NB4 (cell line): ENCODE results near the gene ENTPD1.

Experiments
- DNase-seq: peaks from one replicate; pipeline ENCODE4 v3.0.0; 2010; ENCODE audit warnings: low read depth
- H3K4me3 ChIP-seq: one replicate; pipeline ENCODE4 v1.5.1; 2011; ENCODE audit warnings: mild to moderate bottlenecking, low read depth, low read length, moderate library complexity
- MAX ChIP-seq: IDR thresholded peaks from 2 replicates; pipeline ENCODE4 v1.6.1; 2011; ENCODE audit warnings: low read depth, low read length
- MYC ChIP-seq: IDR thresholded peaks from 2 replicates; pipeline ENCODE4 v1.6.1; 2011; ENCODE audit warnings: low read depth, low read length
- POLR2A ChIP-seq: IDR thresholded peaks from 2 replicates; pipeline ENCODE4 v1.6.1; 2011; ENCODE audit warnings: mild to moderate bottlenecking; ENCODE audit not compliant: insufficient read length; ENCODE audit errors: extremely low read depth
- TF ChIP-seq, protein P1 (sequence below): IDR thresholded peaks from one replicate; pipeline ENCODE4 v1.5.1; 2012; ENCODE audit warnings: low read depth, low read length

The ENTPD1 gene

GRCh38 chr10:95815701-95816240 is 59.8 kb downstream of the ENTPD1 start:
- DNase-seq, result no peak
- TF ChIP-seq MAX (no peak), MYC (no peak), POLR2A (no peak)
- TF ChIP-seq, protein P1, sequence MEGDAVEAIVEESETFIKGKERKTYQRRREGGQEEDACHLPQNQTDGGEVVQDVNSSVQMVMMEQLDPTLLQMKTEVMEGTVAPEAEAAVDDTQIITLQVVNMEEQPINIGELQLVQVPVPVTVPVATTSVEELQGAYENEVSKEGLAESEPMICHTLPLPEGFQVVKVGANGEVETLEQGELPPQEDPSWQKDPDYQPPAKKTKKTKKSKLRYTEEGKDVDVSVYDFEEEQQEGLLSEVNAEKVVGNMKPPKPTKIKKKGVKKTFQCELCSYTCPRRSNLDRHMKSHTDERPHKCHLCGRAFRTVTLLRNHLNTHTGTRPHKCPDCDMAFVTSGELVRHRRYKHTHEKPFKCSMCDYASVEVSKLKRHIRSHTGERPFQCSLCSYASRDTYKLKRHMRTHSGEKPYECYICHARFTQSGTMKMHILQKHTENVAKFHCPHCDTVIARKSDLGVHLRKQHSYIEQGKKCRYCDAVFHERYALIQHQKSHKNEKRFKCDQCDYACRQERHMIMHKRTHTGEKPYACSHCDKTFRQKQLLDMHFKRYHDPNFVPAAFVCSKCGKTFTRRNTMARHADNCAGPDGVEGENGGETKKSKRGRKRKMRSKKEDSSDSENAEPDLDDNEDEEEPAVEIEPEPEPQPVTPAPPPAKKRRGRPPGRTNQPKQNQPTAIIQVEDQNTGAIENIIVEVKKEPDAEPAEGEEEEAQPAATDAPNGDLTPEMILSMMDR, result no peak
- no peak overlapping the region for H3K4me3 ChIP-seq

GRCh38 chr10:95818010-95818409 is 62.0 kb downstream of the ENTPD1 start:
- no peak for DNase-seq
- no peak overlapping the region for H3K4me3 ChIP-seq
- TF ChIP-seq MYC (no peak), MAX (no peak)

DNA sequence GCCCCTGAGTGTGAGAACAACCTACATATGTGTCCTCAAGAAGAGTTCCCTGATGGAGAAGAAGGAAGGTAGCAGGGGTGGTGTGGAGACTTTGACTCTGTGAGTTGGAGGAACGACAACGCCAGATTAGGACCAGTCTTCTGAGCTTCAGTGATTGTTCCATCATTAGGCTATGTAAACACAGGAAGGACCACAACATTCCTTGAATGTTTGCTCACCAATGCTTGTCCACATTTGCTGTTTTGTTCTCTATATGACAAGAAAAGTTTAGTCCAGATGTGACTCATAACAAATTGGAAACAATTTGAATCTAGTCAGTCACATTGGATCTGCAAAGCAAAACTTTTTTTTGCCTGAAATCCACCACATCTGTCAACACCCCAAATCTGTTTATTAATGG is 62.7 kb downstream of the ENTPD1 start:
- no peak for TF ChIP-seq POLR2A
- TF ChIP-seq, protein P1, result no peak
- no peak for TF ChIP-seq MAX
- TF ChIP-seq MYC, result no peak
- no peak for DNase-seq
- no peak overlapping the region for H3K4me3 ChIP-seq

DNA sequence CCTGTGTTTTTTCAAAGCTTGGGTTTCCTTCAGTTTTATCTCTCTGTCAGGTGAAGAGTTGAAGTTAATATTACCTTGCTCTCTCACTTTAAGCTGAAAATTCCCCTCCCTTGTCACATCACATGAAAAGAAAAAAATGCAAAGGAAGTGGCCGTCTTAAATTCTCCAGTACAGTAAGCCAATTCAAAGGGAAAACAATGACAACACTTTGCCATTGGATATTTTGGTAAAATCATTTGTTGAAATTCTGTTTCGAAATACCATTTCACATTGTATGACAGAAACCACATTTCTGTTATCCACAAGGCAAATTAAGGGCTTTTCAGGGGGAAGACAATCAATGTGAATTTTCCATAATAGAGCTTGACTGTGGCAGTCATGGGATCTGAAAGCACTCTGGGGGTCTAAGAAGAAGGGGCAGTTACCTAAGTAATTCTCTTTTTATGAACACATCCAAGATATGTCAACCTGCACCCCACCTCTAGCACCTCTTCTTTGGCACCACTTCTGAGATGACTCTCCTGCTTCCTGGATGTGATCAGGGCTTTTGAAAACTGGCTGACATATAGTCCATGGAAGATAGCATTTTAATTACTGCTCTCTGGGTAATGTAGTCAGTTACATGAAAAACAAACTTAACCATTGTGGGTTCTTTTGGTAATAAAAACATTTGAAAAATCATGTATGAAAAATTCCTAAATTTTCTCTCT is 63.8 kb downstream of the ENTPD1 start:
- no peak overlapping the region for H3K4me3 ChIP-seq
- DNase-seq, result peak; percentile 10
- TF ChIP-seq MYC (no peak), POLR2A (no peak), MAX (no peak)
- TF ChIP-seq, protein P1, result no peak

- peak; percentile 14 for DNase-seq
- H3K4me3 ChIP-seq, result no peak overlapping the region
- no peak for TF ChIP-seq MAX
- TF ChIP-seq POLR2A, result no peak
- TF ChIP-seq, protein P1, result no peak
- TF ChIP-seq MYC, result no peak
These were observed 64.4 kb downstream of the ENTPD1 start for GRCh38 chr10:95820363-95820762.

- no peak overlapping the region for H3K4me3 ChIP-seq
- TF ChIP-seq MAX (no peak), MYC (no peak), POLR2A (no peak)
- TF ChIP-seq, protein P1, result no peak
- DNase-seq, result peak; percentile 36
These were observed 65.8 kb downstream of the ENTPD1 start for GRCh38 chr10:95821720-95822119.
